Pons (tissue), 1 donor: ENCODE results near the gene ZDHHC14.

Source experiments
- DNase-seq: peaks from one replicate; pipeline ENCODE4 v3.0.0-alpha.2; 2016; ENCODE audit warnings: low spot score

ZDHHC14 gene

DNA sequence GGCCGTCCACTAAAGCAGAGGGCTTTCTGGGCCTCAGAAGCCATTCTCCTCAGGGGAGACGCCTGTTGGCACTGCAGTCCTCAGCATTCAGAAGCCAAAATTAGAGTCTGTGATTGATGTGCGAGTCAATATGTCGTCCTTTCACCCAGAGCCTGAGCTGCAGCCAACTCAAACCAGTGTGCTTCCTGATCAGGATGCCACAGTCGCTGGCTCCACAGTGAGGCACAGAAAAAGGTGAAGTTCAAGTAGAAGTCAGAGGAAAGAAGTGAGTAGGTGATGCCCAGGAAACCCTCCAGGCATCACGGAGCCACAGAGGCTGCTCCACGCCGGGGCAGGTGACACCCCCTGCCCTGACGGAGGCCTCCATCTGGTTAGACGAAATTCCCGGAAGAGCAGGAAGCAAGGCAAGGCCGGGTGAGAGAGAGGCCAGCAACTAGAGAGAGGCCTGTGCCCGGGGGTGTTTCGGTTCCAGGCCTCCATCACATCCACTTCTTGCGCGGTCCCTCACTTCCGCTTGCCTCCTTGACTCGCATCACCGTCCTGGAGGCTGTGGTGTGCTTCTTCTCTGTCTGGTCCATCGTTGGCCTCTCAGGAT is 264.3 kb downstream of the ZDHHC14 start:
- no peak for DNase-seq

DNA sequence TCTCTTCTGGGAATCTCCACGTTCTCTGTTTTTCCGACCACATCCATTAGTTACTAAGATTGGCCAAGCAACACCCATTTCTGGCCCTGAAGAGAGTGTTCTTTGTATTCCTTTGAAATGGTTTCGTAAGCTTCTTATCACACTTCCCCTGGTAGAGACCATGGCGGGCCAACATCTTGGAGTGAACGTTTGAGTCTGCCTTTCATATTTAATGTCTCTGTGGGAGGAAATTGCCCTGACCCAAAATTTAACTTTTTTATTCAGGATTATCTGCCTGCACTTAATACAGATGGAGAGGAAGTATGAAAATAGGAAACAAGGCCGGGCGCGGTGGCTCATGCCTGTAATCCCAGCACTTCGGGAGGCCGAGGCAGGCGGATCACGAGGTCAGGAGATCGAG is 265.0 kb downstream of the ZDHHC14 start:
- DNase-seq, result no peak

DNA sequence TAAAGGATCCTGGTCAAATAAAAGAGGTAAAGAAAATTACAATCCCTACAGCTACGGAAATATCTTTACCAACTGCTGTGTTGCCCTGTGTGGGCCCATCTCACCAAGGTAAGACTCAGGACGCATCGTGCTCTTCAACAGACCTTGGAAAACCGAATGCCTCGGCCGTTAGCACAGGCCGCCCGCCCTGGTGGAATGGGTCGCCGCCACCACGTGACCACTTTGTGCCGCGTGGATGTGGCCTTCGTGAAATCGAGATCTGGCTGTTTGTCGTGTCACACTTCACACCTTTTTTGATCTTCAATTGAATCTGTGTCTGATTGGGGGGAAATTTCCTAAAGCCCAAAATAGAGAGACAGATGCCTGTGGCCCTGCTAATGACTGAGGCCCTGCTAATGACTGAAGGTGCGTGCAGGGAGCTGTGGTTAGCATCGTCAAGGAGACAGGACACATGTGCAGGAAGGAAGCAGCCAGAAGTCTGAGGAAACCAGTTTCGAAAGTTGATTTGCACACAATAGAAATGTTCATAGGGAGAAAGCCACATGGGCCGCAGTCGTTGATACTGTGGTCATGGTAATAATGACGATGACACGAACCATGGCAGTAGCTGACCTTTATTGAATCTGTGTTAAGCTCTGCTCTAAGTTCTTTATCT is 266.4 kb downstream of the ZDHHC14 start:
- DNase-seq, result no peak

DNA sequence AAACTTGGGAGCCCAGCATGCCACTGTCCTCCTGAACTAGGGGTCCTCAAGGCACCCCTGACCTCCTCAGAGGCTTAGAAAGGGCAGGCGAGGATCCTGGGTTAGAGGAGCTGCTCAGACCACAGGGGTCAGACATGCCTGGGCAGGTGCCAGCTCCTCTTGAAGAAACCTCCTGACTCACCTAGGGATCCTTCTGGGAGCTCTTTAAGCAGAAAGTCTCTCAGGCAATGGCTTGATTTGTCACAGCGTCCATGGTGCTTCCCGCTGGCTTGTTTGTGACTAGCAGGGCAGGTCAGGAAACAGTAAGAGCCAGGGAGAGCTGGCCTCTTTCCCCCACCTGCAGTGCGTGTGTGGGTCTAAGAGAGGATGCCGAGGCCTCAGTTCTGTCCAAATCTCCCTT is 267.6 kb downstream of the ZDHHC14 start:
- no peak for DNase-seq

DNA sequence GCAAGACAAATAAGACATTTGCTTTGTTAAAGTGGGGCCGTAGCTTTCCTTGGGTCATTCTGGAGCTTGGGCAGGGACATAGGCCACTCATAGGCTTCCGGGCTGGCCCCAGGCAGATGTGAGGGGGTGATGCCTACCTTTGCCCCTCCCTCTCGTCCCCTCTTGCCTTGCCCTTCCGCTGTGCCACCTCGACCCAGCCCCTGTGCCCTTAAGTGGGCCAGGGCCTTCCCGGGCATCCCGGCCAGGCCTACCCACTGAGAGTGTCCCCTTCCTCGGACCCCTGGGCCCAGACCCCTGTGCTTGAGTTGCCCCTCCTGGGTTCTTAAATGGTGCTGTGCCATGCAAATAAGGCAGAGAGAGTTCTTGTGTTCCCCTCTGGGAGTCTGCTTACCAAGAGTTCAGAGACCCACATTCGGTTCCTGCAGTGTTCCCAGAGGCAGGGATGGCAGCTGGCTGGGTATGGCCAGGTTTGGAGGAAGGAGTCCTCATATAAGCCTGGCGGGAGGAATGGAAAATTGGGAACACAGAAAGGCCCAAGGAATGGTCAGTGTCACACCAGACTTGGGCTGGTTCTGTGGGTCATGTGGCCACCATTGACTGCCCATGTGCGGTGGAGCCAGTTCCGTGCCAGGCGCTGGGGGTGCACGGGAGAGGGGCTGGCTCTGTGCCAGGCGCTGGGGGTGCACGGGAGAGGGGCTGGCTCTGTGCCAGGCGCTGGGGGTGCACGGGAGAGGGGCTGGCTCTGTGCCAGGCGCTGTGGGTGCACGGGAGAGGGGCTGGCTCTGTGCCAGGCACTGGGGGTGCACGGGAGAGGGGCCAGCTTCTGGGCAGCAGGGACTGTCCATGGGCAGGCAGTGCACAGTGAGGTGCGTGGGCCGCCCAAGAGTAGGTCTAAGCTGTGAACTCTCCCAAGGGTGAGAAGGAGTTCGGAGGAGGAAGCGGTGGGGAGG is 268.6 kb downstream of the ZDHHC14 start:
- DNase-seq, result no peak

DNA sequence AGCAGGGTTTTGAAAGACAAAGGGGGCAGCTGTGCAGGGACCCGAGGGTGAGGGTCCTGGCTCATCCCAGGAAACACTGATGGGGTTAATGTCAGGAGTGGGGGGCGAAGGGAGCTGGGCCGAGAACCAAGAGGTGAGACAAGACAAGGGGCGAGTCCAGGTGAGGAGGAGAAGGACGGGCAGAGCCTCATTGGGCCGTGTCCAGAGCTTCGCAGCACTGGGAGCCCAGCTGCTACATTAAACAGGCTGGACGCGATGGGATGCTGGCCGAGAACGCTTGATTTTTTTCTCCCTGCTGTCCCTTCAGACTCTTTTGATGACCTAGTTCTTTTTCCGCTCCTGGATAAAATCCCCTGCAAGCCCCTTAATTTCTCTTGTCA is 269.3 kb downstream of the ZDHHC14 start:
- peak; percentile 57 for DNase-seq

DNA sequence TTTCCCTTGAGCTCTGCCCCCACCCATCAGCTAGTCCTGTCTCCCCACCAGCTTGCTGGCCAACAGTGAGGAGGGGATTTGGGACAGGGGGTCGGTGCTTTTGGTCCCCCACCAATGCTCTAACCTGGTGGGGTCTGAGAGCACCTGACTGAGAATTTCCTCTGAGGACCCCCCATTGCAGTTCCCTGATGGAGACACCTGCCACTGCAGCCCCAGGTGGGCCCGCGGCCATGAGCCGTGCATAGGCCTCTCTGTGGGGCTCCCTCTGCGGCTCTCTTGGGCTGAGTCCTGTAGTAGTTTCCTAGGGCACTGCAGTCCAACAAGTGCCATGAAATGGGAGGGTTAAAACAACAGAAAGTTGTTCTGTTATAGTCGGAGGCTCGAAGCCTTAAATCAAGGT is 269.8 kb downstream of the ZDHHC14 start:
- no peak for DNase-seq

DNA sequence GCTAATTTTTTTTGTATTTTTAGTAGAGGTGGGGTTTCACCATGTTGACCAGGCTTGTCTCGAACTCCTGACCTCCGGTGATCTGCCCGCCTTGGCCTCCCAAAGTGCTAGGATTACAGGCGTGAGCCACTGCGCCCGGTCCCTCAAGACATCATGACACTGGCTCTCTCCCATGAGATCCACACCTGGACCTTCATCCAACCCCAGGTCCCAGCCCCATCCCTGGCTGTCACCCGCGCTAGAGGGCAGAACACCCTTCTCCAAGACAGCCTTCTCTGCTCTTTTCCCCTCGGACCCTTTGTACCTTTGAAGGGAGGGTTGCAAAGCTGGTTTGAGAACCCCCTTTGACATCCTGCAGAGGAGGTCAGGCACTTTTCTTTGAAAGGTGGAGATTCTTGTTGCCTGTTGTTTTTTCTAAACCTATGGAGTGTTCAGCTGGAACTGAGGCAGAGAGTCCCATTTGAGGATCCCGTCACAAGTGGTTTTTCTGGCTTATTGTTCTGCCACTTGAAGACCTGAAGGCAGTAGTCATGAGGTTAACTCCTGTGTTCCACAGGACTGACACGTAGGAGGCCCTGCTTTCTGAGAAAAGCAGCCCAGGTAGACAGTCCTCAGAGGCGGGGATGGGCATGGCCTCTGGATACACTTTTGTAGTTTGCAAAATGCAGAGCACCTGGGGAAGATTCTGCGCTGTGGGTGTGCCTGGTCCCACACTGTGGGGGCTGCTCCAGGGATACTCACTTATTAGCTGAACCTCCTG is 270.9 kb downstream of the ZDHHC14 start:
- DNase-seq, result no peak

DNA sequence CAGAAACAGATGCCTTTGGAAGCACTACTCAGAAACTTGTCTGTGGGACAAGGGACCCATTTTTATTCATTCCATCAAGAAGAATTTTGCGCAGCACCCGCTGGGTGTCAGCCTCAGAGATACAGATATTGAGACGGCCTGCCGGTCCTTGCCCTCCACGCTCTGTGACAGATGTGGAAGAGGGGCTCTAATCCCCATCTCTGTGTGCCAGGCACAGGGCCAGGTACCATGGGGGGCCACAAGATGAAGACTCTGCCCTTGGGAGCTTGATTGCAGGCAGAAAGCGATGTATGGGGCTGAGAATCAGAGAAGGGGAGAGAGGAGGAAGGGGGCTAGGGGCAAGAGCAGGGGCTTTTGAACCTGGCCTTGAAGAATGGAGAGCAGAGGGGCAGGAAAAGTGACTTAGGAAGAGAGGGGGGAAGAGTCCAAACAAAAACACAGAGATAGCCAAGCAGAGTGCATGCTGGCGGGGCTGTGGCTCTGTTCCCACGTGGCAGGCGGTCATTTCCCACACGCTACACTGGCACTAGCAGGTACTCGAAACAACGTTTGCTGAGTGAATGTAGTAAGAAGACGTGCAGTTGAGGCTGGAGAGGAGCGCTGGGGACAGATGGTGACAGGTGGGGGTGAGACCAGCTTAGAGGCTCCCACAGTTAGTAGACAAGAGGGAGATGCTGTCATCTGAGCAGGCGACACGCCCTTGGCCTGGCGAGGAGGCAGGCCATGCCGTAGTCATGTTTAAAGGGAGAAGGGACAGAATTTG is 271.8 kb downstream of the ZDHHC14 start:
- no peak for DNase-seq

DNA sequence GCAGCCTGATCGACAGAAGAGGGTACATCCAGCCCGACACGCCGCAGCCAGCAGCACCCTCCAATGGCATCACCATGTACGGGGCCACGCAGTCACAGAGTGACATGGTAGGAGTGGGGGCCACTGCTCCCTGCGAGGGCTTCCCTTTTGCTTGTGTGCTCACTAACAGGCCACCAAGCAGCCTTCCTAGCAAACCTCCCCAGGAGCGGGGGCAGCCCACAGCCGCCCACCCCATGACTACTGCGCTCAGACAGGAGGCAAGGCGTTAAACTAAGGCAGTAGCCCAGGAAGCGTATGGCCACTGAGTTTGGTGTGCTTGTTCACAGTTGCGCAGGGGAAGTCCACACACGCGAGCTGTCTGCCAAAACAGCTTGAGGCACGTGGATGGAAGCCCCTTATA is 272.5 kb downstream of the ZDHHC14 start:
- DNase-seq, result no peak

DNA sequence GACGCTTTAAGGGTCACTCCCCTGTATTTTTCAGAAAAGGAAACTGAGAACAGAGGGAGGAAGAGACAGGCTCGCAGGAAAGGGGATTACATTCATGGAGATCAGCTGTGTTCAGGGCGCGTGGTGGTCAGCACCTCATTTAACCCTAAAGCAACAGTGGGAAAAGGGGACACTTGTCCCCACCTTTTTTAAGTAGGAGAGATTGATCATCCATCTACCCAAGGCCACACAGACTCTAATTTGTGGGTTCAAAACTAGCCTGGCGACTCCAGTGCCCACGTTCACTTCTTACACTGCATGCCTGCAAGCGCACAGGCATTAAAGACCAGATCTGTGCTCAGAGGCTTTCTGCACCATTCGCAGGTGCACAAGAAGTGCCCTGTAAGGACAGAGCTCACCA is 274.1 kb downstream of the ZDHHC14 start:
- no peak for DNase-seq

DNA sequence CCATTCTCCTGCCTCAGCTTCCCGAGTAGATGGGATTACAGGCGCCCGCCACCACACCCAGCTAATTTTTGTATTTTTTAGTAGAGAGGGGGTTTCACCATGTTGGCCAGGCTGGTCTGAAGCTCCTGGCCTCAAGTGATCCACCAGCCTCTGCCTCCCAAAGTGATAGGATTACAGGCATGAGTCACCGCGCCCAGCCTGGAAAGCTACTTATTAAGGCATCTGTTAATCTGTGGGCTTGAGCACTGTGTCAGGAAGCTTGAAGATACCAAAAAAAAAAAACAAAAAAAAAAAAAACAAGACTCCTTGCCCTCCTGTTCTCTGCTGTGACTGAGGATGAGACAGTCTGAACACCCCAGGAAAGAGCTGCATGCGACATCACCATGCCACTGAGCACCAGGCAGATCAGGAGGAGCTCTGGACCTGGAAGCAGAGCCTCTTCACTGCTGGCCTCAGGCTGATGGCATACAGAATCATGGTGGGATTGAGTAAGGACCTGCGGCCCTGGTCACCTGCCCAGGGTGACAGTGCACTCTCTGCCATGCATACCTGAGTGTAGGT is 275.5 kb downstream of the ZDHHC14 start:
- no peak for DNase-seq

DNA sequence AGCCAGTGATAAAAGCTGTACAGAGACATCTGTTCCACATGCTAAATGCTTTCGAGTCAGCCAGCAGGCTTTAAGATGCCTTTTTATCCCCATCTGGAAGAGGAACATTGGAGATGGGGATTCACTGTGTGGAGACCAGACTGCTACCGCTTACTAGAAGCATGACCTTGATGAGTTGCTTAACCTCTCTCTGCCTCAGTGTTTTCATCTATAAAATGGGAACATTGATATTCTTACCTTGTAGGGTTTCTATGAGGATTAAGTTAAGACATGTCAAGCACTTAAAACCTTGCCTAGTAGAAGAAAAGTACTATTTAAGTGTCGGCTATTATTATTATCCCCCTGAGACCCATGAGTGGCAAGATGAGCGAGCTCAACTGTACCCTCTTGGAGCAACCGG is 276.8 kb downstream of the ZDHHC14 start:
- DNase-seq, result no peak

DNA sequence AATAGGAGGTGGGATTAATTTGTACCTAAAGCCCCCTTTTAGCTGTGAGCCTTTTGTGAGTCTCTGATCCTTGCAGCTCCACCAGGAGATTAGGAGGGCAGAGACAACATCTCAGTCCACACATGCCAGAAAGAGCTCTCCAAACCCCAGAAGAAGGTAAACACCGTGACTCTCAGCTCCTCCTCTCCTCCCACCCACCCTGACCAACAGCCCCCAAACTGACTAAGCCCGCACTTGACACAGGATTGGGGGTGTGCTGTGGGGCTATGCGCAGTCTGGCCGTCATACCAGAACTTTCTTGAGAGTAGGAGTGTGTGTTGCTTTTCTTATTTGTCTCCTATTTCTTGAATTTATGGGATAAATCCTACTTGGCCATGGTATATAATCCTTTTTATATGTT is 277.3 kb downstream of the ZDHHC14 start:
- no peak for DNase-seq

DNA sequence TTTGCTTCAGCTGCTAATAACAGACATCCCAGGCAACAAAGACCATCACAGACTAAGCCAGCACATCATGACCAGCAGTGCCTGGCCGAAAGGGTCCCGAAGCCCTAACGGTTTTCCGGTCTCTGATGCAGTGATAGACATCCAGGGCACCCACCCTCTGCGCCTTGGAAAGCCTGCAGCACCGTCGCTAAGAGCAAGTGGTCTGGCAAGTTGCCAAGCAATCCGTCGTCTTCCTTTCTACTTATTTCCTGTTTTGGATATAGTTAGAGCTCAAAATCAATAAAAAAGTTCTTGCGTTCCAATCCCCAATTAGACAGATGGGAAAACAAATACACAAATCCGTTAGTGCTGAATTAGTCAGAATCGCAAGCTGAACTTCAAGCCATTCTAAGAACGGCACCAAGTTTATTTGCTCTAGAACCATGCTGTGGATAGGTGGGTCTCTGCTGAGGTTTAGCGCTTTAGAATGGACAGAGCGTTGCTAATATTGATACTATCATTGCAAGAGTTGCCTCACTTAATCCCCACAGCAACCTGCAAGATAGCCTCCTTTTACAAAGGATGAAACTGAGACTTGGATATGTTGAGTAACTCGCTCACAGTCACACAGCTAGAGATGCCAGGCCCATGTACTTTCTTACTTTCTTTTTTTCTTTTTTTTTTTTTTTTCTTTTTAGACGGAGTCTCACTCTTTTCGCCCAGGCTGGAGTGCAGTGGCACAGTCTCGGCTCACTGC is 278.7 kb downstream of the ZDHHC14 start:
- no peak for DNase-seq

DNA sequence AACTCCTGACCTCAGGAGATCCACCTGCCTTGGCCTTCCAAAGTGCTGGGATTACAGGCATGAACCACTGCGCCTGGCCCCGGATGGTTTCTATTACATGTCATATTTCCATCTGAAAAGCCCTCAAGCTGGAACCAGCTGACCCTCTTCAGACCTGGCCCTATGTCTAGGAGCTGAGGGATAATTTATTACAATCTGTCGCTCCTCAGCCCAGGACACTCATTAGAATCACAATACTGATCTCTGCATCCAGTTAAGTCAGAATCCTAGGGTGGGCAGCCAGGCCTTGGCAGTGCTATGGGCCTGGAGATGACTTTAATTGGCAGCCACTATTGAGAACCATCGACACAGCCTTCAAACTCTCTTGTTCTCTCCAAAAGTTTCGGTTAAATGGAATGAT is 279.4 kb downstream of the ZDHHC14 start:
- no peak for DNase-seq

DNA sequence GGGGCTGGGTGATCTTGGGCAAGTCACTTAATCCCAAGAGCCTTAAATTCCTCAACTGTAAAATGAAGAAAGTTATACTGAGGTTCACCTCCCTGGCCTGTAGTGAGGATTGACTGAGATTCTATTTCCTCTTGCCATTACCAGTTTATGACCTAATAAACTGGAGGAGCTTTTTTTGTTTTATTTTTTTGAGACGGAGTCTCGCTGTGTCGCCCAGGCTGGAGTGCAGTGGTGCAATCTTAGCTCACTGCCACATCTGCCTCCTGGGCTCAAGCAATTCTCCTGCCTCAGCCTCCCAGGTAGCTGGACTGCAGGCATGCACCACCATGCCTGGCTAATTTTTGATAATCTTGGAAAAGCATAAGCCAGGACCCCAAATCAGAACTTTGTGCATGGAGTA is 280.7 kb downstream of the ZDHHC14 start:
- DNase-seq, result no peak

DNA sequence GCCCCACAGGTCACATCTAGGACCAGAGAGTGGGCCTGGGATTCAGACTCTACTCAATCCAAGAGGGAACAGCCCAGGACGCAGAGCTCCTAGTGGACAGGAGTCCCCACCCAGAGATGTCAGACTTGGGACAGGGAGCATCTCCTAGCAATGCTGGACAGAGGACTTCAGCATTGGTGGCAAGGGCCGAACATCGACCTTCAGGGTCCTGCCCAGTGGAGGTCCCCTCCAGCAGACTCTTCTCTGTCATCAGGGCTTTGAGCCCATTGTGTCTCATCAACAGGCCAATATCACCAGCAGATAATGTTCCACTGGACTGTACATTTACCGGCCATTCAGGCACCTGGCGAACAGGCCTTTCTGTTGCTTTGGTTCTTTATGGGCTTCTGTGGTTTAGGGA is 282.3 kb downstream of the ZDHHC14 start:
- no peak for DNase-seq

DNA sequence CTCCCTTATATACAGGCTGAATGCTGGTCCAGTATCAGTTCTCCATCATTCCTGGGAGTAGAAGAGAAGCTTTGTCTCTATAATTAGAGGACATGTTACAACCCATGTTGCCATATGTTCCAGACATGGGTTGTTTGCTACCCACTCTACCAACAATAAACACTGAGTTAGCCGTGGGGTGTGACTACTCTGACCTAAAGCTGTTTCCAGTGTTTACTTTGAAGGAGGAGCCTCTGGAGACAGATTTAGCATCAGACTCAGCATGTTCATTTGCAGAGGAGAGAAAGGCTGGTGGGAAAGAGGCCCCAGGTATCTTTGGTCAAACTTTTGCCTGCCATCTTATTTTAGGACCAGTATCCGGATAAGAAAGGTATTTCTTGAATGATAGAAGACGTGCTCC is 284.2 kb downstream of the ZDHHC14 start:
- DNase-seq, result no peak

DNA sequence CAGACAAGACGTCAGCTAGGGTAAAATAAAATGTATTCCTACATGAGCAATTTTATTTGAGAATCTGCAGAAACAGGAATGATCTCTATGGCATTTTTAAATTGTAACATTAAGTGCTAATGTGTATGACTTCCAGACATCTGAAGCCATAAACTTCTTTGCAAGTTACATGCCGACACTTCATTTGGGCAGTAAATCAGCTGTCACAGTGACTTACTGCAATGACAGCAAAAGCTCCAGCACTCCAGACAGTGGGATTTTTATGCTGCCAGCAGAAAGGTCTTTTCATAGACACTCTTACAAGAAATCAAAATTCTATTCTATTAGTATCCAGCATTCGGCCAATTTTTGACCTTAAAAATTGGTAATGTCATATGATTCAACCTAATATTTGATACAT is 285.7 kb downstream of the ZDHHC14 start:
- no peak for DNase-seq
